HG03159 (cell line): ENCODE data around the gene RNF17.
"Not testable (repeated sequence)": the region's sequence is repeated elsewhere in the genome, so short reads cannot be mapped to it uniquely, and the experiment has no call there.

ENCODE experiments used
- ATAC-seq: cut with Tn5 transposase; IDR thresholded peaks from one replicate; pipeline ENCODE4 v1.9.1; 2021; ENCODE audit warnings: mild to moderate bottlenecking, moderate library complexity; ENCODE audit not compliant: unreplicated experiment

RNF17 gene

DNA sequence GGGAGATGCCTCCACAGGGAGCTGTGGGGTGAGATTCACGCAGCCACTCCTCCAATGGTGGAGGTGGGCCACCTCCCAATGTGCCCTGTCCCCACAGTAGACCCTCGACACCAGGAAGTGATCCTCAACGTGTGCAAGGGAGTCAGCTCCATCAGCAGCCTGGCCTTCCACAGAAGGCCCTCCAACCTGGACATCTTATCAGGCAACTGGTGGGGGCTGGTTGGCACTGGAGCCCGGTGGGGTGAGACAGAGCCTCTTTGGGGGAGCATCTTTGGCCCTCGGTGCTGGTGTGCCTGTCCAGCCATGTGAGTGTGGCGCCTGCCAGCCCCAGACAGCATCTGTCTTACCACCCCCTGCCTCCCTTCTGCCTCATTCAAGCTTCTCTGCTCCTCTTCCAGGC, 19.7 kb upstream of the RNF17 start:
- ATAC-seq, result no peak

DNA sequence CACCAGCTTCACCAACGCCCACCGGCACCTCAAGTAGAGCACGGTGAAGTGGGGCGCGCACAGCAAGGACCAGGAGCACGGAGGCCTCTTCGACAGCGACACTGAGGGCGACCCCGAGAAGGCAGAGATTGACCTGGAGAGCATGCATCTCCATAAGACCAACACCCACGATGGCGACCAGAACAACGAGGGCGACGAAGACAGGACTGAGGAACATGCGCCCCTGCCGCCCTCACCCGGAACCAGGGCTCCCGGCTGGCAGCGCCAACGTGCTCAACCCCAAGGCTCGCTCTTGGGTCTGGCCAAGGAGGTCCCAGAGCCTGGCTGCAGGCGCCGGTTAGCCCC, 18.5 kb upstream of the RNF17 start:
- ATAC-seq, result no peak

DNA sequence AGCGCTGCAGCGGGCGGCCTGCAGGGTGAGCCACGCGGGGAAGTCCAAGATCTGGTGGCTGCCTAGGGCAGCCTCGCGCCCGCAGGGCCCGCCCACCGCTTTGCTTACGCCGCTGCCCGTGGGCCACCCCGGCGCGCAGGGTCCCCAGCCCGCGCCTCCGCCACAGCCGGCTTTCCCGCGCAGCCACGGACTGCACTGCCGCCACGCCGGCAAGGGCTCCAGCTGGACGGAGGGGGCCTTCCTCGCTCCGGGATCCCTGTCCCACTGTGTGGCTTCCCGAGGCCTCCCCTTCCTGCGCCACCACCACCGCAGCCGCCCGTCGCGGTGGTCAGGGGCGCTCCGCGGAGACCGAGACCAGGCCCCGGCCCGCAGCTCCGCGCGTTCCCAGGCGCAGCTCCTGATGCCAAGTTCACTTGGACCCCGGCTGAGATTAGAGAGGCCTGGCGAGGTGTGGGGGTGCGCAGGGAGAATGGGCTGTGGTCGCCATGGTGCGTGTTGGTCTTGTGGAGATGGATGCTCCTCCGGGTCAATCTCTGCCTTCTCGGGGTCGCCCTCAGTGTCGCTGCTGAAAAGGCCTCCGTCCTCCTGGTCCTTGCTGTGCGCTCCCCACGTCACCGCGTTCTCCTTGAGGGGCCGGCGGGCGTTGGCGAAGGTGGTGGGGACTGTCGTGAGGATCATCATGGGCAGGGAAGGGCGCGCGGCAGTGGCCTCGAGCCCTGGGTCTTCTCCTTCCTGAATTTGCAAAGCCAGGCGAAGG, 17.9 kb upstream of the RNF17 start:
- no peak for ATAC-seq

DNA sequence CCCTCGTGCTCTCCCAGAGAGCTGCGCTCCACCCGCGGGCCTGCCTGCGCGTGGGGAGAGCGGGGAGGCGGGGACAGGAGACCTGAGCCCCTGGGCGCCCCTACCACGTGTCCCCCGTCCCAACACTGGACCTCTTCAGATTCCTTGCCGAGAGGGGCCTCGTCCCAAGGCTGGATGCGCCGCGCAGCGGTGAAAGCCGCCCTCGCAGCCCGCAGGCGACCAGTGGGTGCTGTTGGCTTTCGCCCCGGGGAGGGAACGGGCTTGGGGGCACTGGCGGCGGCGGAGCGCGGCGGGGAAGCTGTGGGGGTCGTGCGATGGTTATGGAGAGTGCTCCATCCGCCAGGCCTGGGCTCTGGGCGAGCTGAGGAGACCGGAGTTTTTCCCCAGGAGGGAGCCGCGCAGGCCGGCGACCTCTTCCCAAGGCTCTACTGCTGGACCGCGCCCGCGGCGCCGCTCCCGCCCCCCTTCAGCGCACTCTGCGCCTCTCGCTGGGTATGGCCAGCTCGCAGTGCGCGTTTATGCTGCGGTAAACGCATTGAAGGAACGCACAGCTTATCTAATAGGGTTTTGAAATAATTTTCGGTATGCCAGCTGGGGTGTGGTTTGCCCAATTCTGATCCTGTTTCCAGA, 17.2 kb upstream of the RNF17 start:
- no peak for ATAC-seq

DNA sequence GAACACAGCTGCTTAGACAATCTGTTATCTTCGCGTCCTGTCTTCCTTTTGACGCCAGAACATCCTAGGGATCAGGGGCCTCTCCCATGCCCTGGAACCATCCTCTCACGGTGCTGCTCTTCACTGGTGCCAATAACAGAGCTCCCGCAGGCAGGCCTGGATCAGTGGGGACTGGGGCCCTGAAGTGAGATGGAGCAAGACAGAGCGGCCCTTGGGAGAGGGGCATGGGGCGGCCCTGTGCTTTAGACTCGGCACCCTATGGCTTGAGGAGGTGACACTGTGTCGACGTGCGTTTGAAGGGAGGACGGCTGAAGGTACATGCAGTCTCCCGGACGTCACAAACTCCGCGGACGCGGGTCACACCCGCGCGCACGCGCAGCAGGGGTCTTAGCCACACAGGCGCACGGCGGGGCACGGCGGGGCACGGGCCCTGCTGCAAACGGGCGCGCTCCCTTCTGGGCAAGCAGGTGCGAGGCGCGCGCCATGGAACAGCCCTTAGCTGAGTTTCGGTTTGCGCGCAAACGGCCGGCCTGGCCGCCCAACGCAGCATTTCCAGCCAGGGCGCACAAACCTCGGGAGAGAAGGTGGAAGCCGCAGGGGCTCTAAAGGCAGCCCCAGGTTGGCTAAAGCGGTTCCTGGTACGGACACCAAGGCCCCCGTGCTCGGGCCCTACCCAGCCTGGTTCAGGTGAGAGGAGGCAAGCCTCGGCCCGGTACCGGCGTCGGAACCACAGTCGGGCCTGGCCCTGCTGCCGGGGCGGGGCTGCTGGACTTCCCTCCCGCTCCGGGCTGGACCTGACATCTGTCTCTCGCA, 16.5 kb upstream of the RNF17 start:
- no peak for ATAC-seq

DNA sequence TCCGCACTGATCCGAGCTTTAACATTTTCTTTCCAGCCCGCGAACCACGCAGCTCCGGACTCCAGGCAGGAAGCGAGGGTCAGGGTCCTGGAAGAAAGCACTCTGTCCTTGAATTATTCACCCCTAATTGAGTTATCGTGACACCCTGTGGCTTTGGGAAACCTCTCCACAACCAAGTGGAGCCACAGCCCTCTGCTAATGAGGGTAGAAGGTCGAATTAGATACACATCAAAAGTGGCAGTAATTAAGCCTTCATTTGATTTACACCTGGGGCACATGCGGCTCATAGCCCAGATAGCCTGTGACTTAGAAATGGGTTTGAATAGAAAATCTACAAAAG, 15.9 kb upstream of the RNF17 start:
- ATAC-seq, result no peak

DNA sequence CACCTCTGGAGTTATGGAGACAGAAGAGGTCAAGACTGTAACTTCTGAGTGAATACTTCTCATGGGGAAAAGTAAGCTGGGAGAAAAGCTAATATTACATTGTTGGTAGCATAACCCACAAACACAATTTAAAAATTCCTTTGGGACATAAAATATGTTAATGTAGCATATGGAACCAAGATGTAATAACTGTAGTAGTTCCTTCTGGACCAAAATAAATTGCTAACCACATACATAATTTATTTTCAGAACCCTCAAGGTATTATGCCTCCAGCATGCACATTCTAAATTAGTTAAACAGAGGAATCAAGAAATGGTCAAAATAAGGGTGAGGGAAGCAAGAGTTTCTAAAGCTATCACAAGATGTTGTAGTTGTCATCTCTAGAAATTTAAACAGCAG, 4.8 kb upstream of the RNF17 start:
- ATAC-seq, result no peak

DNA sequence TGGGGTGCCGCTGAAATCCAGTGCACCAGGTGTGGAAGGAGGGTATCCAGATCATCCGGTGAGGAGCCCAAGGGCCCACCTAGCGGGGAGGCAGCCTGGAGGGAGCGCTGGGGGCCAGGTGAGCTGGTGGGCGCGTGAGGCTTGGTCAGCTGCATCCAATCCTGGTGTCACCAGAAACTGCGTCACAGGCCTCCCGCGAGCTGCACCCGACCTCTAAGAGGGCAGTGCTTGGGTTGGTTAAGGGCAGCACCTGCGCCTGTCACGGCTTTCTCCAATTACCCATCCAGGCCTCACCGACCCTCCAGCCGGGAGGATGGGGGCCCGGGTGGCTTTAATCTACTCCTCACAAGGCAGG, 284 bp downstream of the RNF17 start:
- no peak for ATAC-seq

DNA sequence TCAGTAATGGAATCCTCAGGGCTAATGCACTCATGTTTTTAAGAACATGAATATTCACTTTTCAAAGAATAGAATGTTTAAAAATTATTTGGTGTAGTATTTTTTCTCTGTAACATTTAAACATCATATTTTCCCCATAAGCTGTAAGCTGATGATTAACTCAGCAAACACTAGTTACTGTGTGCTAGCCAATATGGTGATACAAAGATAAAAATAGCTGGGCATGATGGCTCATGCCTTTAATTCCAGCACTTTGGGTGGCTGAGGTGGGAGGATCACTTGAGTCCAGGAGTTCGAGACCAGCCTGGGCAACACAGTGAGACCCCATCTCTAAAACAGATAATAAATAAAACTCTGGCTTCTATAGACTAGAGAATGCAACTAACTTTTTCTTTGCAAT, 13.2 kb downstream of the RNF17 start:
- ATAC-seq, result no peak

DNA sequence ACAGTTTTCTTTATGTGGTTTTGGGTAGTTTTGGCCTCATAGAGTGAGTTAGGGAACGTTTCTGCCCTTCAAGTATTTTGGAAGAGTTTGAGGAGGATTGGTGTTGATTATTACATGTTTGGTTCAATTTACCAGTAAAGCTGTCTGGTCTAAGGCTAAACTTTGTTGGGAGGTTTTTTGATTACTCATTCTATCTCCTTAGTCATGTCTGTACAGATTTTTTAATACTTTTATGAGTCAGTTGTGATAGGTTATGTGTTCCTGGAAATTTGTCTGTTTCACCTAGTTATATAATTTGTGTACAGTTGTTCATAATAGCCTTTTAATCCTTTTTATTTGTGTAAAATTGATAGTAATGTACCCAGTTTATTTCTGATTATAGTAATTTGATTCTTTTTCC, 20.4 kb downstream of the RNF17 start:
- no peak for ATAC-seq

DNA sequence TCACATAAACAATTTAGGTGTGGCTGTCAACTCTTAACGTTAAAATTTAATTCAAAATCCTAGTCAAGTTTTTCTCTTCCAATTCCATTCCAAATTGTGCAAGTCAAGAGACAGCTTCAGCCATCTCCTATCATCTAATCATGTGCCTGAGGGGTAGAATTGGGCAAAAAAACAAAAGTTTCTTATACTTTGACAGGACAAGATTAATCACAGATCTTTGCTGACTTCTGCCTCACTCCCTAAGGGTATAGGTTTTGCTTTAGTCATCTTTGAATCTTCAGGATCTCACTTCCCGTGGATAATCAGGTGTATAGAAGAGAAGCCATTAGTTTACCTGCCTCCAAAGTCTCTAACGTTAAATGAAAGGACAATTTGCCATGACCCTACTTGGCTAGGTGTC, 24.6 kb downstream of the RNF17 start:
- no peak for ATAC-seq

DNA sequence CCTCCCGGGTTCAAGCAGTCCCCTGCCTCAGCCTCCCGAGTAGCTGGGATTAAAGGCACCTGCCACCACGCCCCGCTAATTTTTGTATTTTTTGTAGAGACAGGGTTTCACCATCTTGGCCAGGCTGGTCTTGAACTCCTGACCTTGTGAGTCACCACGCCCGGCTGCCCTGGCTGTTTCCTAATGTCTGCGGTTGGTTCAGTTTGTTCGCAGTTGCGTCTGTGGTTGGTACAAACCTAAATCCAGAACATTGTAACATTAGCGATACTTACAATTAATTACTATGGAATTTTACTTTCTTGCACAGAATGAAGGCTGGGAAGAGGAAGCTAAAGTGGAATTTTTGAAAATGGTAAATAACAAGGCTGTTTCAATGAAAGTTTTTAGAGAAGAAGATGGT, 38.1 kb downstream of the RNF17 start:
- no peak for ATAC-seq

DNA sequence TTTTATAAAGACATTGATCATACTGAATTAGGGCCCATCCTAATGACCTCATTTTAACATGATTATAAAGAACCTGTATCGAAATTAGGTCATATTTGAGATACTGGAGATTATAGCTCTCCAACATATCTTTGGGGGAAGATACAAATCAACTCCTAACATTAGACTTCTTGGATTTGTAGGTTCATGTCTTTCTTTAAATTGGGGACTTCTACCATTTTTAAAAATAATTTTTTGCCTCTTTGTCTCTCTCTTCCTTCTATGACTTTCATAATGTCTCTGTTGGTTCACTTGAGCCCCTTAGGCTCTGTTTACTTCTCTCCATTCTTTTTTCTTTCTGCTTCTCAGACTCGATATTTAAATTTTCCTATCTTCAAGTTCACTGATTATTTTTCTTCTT, 57.2 kb downstream of the RNF17 start:
- ATAC-seq, result no peak

DNA sequence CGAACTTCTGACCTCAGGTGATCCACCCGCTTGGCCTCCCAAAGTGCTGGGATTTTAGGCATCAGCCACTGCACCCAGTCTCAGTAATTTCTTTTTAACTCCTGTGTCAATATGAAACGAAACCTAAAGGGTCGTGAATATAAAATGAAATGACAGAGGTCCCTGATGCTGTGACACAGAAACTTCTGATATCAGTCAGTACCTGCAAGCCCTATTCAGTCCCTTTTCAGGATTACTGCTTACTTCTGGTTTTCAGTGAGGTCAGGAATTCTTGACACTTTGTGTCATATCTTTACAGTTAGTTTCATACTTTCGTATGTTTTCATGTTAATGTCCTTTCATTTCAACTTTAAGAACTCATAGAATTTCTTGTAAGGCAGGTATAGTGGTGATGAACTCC, 58.7 kb downstream of the RNF17 start:
- ATAC-seq, result no peak

DNA sequence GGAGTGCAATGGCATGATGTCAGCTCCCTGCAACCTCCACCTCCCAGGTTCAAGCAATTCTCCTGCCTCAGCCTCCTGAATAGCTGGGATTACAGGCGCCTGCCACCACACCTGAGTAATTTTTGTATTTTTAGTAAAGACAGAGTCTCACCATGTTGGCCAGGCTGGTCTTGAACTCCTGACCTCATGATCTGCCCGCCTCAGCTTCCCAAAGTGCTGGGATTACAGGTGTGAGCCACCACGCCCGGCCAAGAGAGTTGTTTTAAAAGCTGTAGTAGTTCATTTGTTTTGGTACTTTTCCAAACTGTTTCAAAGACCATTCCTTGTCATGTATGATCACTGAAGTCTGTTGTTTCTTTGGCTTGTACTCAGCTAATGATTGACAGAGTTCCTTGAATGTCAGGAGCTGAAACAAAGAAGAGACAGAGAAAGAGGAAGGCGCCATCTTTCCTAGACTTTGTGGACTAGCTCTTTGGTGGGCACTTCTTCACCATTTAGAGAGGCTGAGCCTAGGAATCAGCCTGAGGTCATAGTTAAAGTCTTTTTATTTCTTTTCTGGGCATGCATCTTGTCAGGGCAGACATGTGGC, 59.2 kb downstream of the RNF17 start:
- not testable (repeated sequence) for ATAC-seq

DNA sequence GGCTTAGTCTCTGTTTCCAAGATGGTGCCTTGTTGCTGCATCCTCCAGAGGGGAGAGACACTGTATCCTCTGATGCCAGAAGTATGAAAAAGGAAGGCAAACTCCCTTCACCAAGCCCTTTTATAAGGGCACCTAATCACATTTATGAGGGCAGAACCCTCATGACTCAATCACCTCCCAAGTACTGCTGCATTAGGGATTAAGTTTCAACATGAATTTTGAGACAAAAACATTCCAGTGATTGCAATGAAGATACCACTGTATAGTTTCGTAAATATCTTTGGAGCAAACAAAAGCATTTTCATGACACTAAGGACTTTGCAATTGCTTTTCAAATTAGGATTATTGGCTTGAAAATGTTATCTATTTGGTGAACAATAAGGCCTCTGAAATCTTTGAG, 63.8 kb downstream of the RNF17 start:
- ATAC-seq, result no peak

DNA sequence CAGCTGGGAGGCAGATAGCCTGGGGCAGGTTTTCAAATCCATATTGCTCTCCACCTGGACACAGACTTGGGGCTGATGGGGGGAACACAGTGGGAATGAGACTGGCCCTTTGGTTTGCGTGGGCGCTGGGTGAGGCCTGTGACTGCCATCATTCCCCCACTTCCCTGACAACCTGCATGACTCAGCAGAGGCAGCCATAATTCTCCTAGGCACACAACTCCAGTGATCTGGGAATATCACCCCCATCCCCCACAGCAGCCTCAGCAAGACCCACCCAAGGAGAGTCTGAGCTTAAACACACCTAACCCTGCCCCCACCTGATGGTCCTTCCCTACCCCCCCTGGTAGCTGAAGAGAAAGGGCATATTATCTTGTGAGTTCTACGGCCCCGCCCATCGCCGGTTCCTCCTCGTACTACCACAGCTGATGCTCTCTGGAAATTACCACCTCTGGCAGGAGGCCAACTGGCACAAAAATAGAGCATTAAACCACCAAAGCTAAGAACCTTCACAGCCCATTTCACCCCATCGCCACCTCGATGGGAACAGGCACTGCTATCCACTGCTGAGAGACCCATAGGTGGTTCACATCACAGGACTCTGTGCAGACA, 71.0 kb downstream of the RNF17 start:
- no peak for ATAC-seq

DNA sequence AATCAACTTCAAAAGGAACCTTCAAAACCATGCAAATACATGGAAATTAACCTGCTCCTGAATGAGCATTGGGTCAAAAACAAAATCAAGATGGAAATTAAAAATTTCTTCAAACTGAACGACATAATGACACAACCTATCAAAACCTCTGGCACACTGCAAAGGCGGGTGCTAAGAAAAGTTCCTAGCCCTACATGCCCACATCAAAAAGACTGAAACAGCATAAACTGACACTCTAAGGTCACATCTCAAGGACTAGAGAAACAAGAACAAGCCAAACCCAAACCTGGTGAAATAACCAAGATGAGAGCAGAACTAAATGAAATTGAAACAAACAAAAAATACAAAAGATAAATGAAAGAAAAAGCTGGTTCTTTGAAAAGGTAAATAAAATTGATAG, 73.6 kb downstream of the RNF17 start:
- ATAC-seq, result not testable (repeated sequence)

DNA sequence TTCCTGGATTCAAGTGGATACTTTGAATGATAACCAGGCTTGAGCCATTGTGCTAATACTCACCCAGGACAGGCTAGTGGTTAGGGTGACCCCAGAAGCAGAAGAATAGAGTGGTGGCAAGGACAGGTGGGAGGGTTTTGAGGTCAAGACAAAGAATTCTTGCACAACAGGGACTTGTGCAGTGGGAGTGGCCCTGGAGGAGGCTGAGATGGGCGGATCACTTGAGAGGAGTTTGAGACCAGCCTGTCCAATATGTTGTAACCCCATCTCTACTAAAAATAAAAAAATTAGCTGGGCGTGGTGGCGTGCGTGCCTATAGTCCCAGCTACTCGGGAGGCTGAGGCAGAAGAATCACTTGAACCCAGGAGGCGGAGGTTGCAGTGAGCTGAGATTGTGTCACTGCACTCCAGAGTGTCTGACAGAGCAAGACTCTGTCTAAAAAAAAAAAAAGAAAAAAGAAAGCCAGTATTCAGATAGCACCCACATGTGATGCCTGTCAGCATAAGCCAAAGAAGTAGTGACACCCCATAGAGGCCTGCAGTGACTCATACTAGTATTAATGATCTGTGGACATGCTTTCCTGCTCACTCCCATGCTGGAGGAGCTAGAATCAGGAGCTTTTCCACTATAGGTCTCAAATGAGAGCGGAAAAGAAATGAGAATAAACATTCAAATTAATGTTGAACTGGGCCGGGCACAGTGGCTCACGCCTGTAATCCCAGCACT, 78.7 kb downstream of the RNF17 start:
- no peak for ATAC-seq

DNA sequence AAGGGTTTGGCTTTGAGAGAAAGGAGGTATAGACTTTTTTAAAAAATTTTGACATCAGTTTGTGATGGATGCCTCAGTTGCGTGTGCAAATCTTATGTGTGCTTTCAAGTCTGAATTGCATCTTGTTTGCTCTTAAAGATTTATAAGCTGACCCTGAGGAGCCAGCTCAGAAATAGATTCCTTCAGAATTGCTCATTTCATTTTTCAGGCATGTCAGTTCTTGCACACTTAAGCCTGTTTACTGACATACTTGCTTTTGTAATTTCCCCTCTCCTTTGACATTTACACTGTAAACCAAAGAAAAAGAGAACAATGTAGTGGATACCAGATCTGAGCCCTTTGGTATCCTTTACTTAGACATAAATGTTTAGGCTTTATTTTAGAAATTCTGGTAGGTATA, 87.6 kb downstream of the RNF17 start:
- no peak for ATAC-seq

DNA sequence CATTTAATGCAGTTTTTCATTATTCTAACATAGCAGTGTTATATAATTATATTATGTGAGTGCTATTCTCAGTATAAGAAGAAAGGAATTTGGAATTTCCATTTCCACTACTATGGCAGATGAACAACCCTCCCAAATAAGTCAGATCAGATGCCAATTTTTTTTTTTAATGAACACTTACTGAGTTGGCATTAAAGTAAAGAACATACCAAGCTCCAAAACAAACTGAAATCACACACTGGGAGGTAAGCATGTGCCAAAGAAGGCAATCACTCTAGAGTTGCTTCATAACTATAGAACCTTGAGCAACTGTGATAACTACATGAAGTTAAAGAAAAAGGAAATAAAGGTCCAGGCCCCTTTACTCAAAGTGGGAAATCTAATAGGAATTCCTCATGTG, 90.3 kb downstream of the RNF17 start:
- ATAC-seq, result no peak
